HepG2 (cell line): Measurements from ENCODE around the gene NXN. TPM values are rescaled to one million over a fixed set of nuclear protein-coding genes. Genes with fewer than 3 reads are reported as not detected.

Experiments used
- ATAC-seq: fragments of 200-7000 bp; cut with Tn5 transposase; 3 replicates; pipeline ENCODE4 v1.9.1; 2020; ENCODE audit warnings: mild to moderate bottlenecking, moderate library complexity
- BruUV-seq: library from RNA; stranded (reverse); fragments of 400-500 nt; replicated peaks from 2 replicates; lab custom pipeline; 2021; lab: Mats Ljungman, UMichigan
- CTCF ChIA-PET: fragments of 300-600 bp; formaldehyde crosslinking; extraction: SDS; loops from one replicate; lab custom pipeline; 2021; ENCODE audit warnings: low total read pairs, inconsistent platforms, low intra/inter-chr PET ratio; lab: Yijun Ruan, JAX
- POLR2A ChIA-PET: fragments of 350-600 bp; sonication (Branson Sonifier 250); formaldehyde crosslinking; loops from one replicate; lab custom pipeline; 2020; ENCODE audit warnings: antibody characterized with exemption, inconsistent platforms; lab: Yijun Ruan, JAX
- DNase-seq: peaks from one replicate; pipeline ENCODE4 v3.0.0-alpha.2; 2015; ENCODE audit warnings: low spot score
- FAIRE-seq: peaks from 3 replicates; lab custom pipeline; 2011; peaks lifted over from hg19 to GRCh38; lab: Jason Lieb, UNC
- H2AFZ ChIP-seq: one replicate; pipeline ENCODE4 v1.6.1; 2011; ENCODE audit warnings: low read length, inconsistent platforms
- H3K27ac ChIP-seq: fragments of 300-600 bp; 3 replicates; pipeline ENCODE4 v1.8.0; 2011; ENCODE audit warnings: mixed run types, mild to moderate bottlenecking, mixed read lengths, low read length, inconsistent platforms; ENCODE audit not compliant: insufficient read depth; ENCODE audit errors: extremely low read length
- H3K27me3 ChIP-seq, 2 experiments: fragments of 200-600 bp in 1 of 2; 2 replicates in 1 of 2; 3 replicates in 1 of 2; pipeline versions ENCODE4 v1.6.0 to v1.8.0; 2011; ENCODE audit warnings: low read length in 2 of 2, mild to moderate bottlenecking in 2 of 2, moderate library complexity in 2 of 2, inconsistent platforms in 1 of 2; ENCODE audit not compliant: insufficient read depth in 2 of 2, control insufficient read depth in 1 of 2
- H3K36me3 ChIP-seq, 2 experiments: fragments of 200-600 bp in 1 of 2; replicated peaks in 1 of 2; 2 replicates in 1 of 2; 3 replicates in 1 of 2; pipeline versions ENCODE4 v1.5.1 to v1.8.0; 2011; ENCODE audit warnings: low read length in 2 of 2, inconsistent platforms in 1 of 2; ENCODE audit not compliant: insufficient read depth in 2 of 2, control insufficient read depth in 1 of 2
- H3K4me1 ChIP-seq: 2 replicates; pipeline ENCODE4 v1.5.1; 2012; ENCODE audit warnings: low read length, inconsistent platforms; ENCODE audit not compliant: insufficient read depth
- H3K4me2 ChIP-seq: 2 replicates; pipeline ENCODE4 v1.6.0; 2011; ENCODE audit warnings: low read depth, low read length, inconsistent platforms
- H3K4me3 ChIP-seq, 3 experiments: fragments of 200-600 bp in 1 of 3; sonication (generic), shearing (Covaris generic) in 1 of 3; replicated peaks in 1 of 3; 2 replicates each; pipeline ENCODE4 v1.5.1; 2011 to 2016; ENCODE audit warnings: low read length in 3 of 3, inconsistent platforms in 2 of 3, low read depth in 2 of 3, mild to moderate bottlenecking in 2 of 3, control low read depth in 1 of 3, mixed read lengths in 1 of 3; ENCODE audit not compliant: insufficient read depth in 1 of 3
- H3K79me2 ChIP-seq: one replicate; pipeline ENCODE4 v1.6.1; 2011; ENCODE audit warnings: low read length, inconsistent platforms; ENCODE audit not compliant: insufficient read depth
- H3K9ac ChIP-seq: 2 replicates; pipeline ENCODE4 v1.6.0; 2011; ENCODE audit warnings: mild to moderate bottlenecking, low read depth, low read length, inconsistent platforms; ENCODE audit not compliant: insufficient read depth
- H3K9me3 ChIP-seq: 2 replicates; pipeline ENCODE4 v1.5.1; 2012; ENCODE audit warnings: mild to moderate bottlenecking, low read length
- H4K20me1 ChIP-seq: 2 replicates; pipeline ENCODE4 v1.6.0; 2011; ENCODE audit warnings: inconsistent platforms, mild to moderate bottlenecking, low read length, moderate library complexity; ENCODE audit not compliant: insufficient read depth
- HDAC1 ChIP-seq: sonication (generic); formaldehyde crosslinking; IDR thresholded peaks from 2 replicates; pipeline ENCODE4 v1.5.1; 2020; ENCODE audit warnings: mild to moderate bottlenecking, missing genetic modification reagents
- HES4 ChIP-seq: sonication (generic); formaldehyde crosslinking; IDR thresholded peaks from 2 replicates; pipeline ENCODE4 v1.9.0; 2021; ENCODE audit warnings: mild to moderate bottlenecking, missing genetic modification reagents, borderline replicate concordance
- ZFP1 ChIP-seq: IDR thresholded peaks from 2 replicates; pipeline ENCODE4 v1.6.1; 2016
- ZKSCAN1 ChIP-seq: fragments of 150-350 bp; IDR thresholded peaks from 2 replicates; pipeline ENCODE4 v1.6.1; 2014; ENCODE audit warnings: low read length
- ZNF354B ChIP-seq: sonication (generic); formaldehyde crosslinking; IDR thresholded peaks from 2 replicates; pipeline ENCODE4 v1.8.0; 2022; ENCODE audit warnings: mild to moderate bottlenecking, missing genetic modification reagents
- WGBS: methylation state at CpG from one replicate; pipeline ENCODE4 v1.1.6; 2017; ENCODE audit warnings: low lambda C conversion rate; 5-methylcytosine and 5-hydroxymethylcytosine counted together
- in situ Hi-C: cut with HindIII; loops from 2 replicates; pipeline ENCODE4 v1.10.0; 2017; ENCODE audit warnings: low pct_unique_long_range_greater_than_20kb; ENCODE audit not compliant: extremely low pct_ligation_motif_present
- intact Hi-C: fragments of 100-400 bp; cut with micrococcal nuclease; formaldehyde crosslinking; loops from one replicate; pipeline ENCODE4 v1.10.0; 2022; ENCODE audit not compliant: unreplicated experiment
- polyA plus RNA-seq, 8 experiments: library from polyadenylated mRNA; depleted of rRNA in 3 of 8; stranded (reverse) in 7 of 8; unstranded in 1 of 8; fragments of >200 nt; fragmentation: Illumina TruSeq in 4 of 8; extraction: Trizol in 4 of 8; gene quantifications; 2 replicates each; pipeline versions ENCODE4 v1.2.1 to v1.2.3, GENCODE V29; 2011 to 2016; ENCODE audit warnings: low read depth in 4 of 8, missing spikeins in 1 of 8, mixed read lengths in 1 of 8; ENCODE audit not compliant: insufficient read depth in 1 of 8
- total RNA-seq, 5 experiments: library from RNA; depleted of rRNA; stranded (reverse); fragments of >200 nt; fragmentation: Illumina TruSeq; extraction: Trizol; gene quantifications; 2 replicates each; pipeline ENCODE4 v1.2.3, GENCODE V29; 2016; ENCODE audit warnings: low read depth in 1 of 5
- TF ChIP-seq, protein P1 (sequence below): IDR thresholded peaks from 2 replicates; pipeline ENCODE4 v1.6.1; 2016; ENCODE audit warnings: control low read depth
- TF ChIP-seq, protein P2 (sequence below): sonication (generic); formaldehyde crosslinking; IDR thresholded peaks from 2 replicates; pipeline ENCODE4 v1.5.0; 2020; ENCODE audit warnings: missing genetic modification reagents

Gene NXN
- total and polyA plus RNA-seq, 2 of the 13 experiments (the other 11 are each of a cell fraction or from before 2014, with no cell fraction given) = 22.2 to 24.3 TPM

GRCh38 chr17:976312-976711 lies 3.3 kb downstream of the NXN start:
- TF ChIP-seq, protein P1, sequence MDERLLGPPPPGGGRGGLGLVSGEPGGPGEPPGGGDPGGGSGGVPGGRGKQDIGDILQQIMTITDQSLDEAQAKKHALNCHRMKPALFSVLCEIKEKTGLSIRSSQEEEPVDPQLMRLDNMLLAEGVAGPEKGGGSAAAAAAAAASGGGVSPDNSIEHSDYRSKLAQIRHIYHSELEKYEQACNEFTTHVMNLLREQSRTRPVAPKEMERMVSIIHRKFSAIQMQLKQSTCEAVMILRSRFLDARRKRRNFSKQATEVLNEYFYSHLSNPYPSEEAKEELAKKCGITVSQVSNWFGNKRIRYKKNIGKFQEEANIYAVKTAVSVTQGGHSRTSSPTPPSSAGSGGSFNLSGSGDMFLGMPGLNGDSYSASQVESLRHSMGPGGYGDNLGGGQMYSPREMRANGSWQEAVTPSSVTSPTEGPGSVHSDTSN (CRISPR knock-in tag) = no peak
- TF ChIP-seq HES4 (no peak), ZKSCAN1 (no peak), ZFP1 (CRISPR knock-in tag) (no peak), ZNF354B (CRISPR knock-in tag) (no peak), HDAC1 (CRISPR knock-in tag) (no peak)
- TF ChIP-seq, protein P2, sequence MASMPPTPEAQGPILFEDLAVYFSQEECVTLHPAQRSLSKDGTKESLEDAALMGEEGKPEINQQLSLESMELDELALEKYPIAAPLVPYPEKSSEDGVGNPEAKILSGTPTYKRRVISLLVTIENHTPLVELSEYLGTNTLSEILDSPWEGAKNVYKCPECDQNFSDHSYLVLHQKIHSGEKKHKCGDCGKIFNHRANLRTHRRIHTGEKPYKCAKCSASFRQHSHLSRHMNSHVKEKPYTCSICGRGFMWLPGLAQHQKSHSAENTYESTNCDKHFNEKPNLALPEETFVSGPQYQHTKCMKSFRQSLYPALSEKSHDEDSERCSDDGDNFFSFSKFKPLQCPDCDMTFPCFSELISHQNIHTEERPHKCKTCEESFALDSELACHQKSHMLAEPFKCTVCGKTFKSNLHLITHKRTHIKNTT (CRISPR knock-in tag) = no peak
- TF ChIP-seq, all 625 proteins: peak for 0
- ATAC-seq (no peak), FAIRE-seq (no peak), DNase-seq (no peak)
- in situ Hi-C loops (no loop called here), intact Hi-C loops (loop anchor here (5.0 kb wide), 1 partner anchor 39 kb away; no protein-coding TSS in a partner anchor)
- H3K9me3 ChIP-seq = no peaks in the 10 kb centered on the region
- H4K20me1 ChIP-seq = no peaks in the 10 kb centered on the region
- H3K4me3 ChIP-seq = no peak overlapping the region
- H3K36me3 ChIP-seq = no peaks in the 10 kb centered on the region
- ChIA-PET CTCF (no interaction called here), POLR2A (interaction anchor here (0.9 to 1.2 kb wide), 2 partner anchors 10 to 41 kb away, joined by 3 read pairs; no protein-coding TSS in a partner anchor)
- H3K27me3 ChIP-seq = no peaks in the 10 kb centered on the region
- no peak overlapping the region; the same call in 1 of the 2 replicates for H3K4me2 ChIP-seq
- WGBS = 95% methylated on average over 6 of the region's 6 CpGs
- no peak overlapping the region for H3K9ac ChIP-seq
- no peak overlapping the region for H3K27ac ChIP-seq
- H2AFZ ChIP-seq = no peak overlapping the region
- peaks cover 43% of the 10 kb centered on the region for H3K4me1 ChIP-seq
- peaks cover 52% of the 10 kb centered on the region for H3K79me2 ChIP-seq
- no TSS peak for BruUV-seq
